Ascending aorta (tissue), 2 donors: Measurements from ENCODE around the gene BNC2. TPM values are rescaled to one million over a fixed set of nuclear protein-coding genes. Genes with fewer than 3 reads are reported as not detected.

ENCODE experiments used
- DNase-seq, 2 donors: peaks; one replicate each; pipeline ENCODE4 v3.0.0-alpha.2; 2019; ENCODE audit warnings: low spot score in 2 of 2
- H3K27ac ChIP-seq, 2 donors: fragments of 200-600 bp; sonication (generic); one replicate each; pipeline ENCODE4 v1.5.1; 2016 to 2017; ENCODE audit warnings: mild to moderate bottlenecking in 1 of 2
- H3K27me3 ChIP-seq: fragments of 200-600 bp; sonication (generic); one replicate; pipeline ENCODE4 v1.5.1; 2017
- H3K36me3 ChIP-seq, 2 donors: fragments of 200-600 bp; sonication (generic); one replicate each; pipeline ENCODE4 v1.5.1; 2016
- H3K4me1 ChIP-seq, 2 donors: fragments of 200-600 bp; sonication (generic); one replicate each; pipeline ENCODE4 v1.5.1; 2016 to 2017; ENCODE audit warnings: mild to moderate bottlenecking in 1 of 2
- H3K4me3 ChIP-seq, 2 donors: fragments of 200-600 bp; sonication (generic); one replicate each; pipeline ENCODE4 v1.5.1; 2016 to 2017; ENCODE audit warnings: mild to moderate bottlenecking in 1 of 2
- H3K9me3 ChIP-seq, 2 donors: fragments of 200-600 bp; sonication (generic); one replicate each; pipeline ENCODE4 v1.5.1; 2016
- intact Hi-C: fragments of 100-400 bp; cut with DNase I; formaldehyde crosslinking; loops from one replicate; pipeline ENCODE4 v1.15.1; 2023
- total RNA-seq: library from RNA; depleted of rRNA; stranded (reverse); fragments of >200 nt; gene quantifications from one replicate; pipeline ENCODE4 v1.1.0, GENCODE V29; 2016
- TF ChIP-seq, protein P1 (sequence below), 3 experiments: fragments of 200-600 bp in 2 of 3; fragments of 450-650 bp in 1 of 3; sonication (generic) in 2 of 3; IDR thresholded peaks; one replicate each; pipeline ENCODE4 v1.5.1; 2016 to 2019; ENCODE audit warnings: antibody characterized with exemption in 3 of 3, mild to moderate bottlenecking in 1 of 3, moderate library complexity in 1 of 3

Gene BNC2
- total RNA-seq, 1 donor from 2014 or later = 25.5 TPM

DNA sequence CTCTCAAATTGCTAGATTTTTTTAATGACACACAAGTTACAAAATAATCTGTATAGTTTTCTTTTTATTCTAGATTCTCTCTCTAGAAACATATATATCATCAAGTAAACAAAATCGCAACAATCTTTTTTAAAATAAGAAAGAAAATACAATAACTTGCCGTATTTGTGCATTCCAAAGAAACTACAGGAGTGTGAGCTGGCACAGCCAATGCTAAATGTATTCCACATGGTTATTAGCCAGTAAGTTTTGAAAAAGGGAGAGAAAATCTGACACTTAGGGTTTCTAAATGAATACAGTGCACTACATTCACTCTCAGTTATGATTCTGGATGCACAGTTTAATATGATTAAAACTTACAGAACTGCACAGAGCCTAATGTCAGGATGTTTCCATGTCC lies 117.9 kb downstream of the BNC2 start:
- H3K27me3 ChIP-seq = no peaks in the 10 kb centered on the region
- H3K4me1 ChIP-seq = no peaks in the 10 kb centered on the region
- intact Hi-C loops = no loop called here
- no peak for DNase-seq
- no peak overlapping the region for H3K27ac ChIP-seq
- H3K36me3 ChIP-seq = no peaks in the 10 kb centered on the region
- TF ChIP-seq, protein P1, sequence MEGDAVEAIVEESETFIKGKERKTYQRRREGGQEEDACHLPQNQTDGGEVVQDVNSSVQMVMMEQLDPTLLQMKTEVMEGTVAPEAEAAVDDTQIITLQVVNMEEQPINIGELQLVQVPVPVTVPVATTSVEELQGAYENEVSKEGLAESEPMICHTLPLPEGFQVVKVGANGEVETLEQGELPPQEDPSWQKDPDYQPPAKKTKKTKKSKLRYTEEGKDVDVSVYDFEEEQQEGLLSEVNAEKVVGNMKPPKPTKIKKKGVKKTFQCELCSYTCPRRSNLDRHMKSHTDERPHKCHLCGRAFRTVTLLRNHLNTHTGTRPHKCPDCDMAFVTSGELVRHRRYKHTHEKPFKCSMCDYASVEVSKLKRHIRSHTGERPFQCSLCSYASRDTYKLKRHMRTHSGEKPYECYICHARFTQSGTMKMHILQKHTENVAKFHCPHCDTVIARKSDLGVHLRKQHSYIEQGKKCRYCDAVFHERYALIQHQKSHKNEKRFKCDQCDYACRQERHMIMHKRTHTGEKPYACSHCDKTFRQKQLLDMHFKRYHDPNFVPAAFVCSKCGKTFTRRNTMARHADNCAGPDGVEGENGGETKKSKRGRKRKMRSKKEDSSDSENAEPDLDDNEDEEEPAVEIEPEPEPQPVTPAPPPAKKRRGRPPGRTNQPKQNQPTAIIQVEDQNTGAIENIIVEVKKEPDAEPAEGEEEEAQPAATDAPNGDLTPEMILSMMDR (IDR thresholded peaks at IDR 0.05) = no peak
- no peaks in the 10 kb centered on the region for H3K9me3 ChIP-seq
- no peak overlapping the region for H3K4me3 ChIP-seq

DNA sequence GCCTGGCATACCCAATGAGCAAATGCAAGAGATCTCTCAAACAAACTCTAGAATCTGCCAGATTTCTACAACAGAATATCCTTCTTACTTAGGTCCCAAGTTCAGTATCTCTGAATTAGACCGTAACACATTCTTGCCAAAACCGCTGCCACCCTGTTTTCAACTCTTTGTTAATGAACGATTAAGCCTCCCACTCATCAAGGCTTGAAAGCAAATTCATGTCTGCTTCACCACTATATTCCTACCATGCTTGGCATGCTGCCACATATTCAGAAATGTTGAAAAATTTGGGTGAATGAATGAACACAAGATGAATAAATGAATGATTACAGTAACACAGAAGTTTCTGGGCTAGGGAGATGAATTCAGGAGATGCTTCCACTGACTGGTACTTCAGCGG lies 119.9 kb downstream of the BNC2 start:
- TF ChIP-seq, protein P1 (IDR thresholded peaks at IDR 0.05) = no peak

DNA sequence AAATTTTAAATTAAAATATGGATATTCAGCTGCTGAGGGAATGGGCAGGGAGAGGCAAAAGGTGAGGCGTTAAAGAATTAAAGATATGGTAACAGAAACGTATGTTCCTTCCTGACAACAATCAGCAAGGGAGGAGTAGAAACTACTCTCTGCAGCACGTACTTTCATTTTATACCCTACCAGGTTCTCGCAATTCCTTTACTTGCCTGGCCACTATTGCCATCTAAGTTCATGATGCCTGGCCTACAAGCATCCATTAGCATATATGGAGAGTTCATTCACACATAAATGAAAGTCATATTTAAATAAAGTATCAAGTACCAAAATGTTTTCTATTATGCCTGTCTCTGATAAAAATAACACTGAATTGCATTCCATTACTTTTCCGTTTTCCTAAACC lies 125.1 kb downstream of the BNC2 start:
- intact Hi-C loops = no loop called here
- TF ChIP-seq, protein P1 (IDR thresholded peaks at IDR 0.05) = no peak
- H3K4me3 ChIP-seq = no peak overlapping the region
- DNase-seq = no peak
- H3K27me3 ChIP-seq = no peaks in the 10 kb centered on the region
- no peaks in the 10 kb centered on the region for H3K36me3 ChIP-seq
- no peak overlapping the region for H3K27ac ChIP-seq
- H3K9me3 ChIP-seq = no peaks in the 10 kb centered on the region
- no peaks in the 10 kb centered on the region for H3K4me1 ChIP-seq

More for the DNA sequence above, 119.9 kb downstream of the BNC2 start:
- intact Hi-C loops = no loop called here
- Histone ChIP-seq H3K4me1 (no peaks in the 10 kb centered on the region), H3K36me3 (no peaks in the 10 kb centered on the region), H3K27ac (no peak overlapping the region), H3K4me3 (no peak overlapping the region), H3K9me3 (no peaks in the 10 kb centered on the region), H3K27me3 (no peaks in the 10 kb centered on the region)
- no peak for DNase-seq

DNA sequence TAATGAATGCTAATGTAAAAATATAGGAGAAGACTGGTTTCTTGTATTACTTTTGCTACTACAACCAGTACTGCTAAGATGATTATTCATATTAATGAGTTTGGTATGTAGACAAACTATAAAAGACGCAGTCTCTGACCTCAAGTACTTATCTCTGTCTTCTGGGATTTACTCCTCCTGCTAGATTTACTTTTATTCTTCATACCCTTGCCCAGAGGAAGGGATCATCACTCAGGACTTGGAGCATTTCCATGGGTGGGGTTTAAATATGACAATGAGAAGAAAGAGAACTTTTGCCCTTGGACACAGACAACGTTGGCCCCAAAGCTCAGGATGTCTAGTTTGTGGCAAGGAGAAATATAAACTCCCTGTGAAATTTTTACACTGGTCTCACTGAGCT lies 126.1 kb downstream of the BNC2 start:
- no peak for DNase-seq
- Histone ChIP-seq H3K4me1 (no peaks in the 10 kb centered on the region), H3K4me3 (no peak overlapping the region), H3K9me3 (no peaks in the 10 kb centered on the region), H3K27me3 (no peaks in the 10 kb centered on the region), H3K36me3 (no peaks in the 10 kb centered on the region), H3K27ac (no peak overlapping the region)
- intact Hi-C loops = no loop called here
- TF ChIP-seq, protein P1 (IDR thresholded peaks at IDR 0.05) = no peak

DNA sequence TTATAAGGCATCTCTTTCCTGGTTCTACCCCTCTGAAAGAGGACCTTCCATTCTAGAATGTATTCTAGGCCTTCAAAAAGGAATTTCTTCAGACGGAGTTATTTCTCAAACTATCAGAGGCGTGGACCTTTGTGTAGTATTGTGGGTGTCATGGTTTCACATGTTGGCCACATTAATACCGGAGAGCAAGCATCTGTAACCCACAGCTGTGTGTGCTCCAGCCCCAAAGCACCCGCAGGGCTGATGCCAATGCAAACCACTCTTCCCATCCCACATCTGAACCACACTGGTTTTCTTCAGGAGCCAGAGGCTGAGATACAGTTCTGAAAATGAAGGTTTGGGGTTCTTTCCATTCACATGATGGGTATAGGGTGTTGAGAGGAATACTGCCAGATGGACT lies 127.1 kb downstream of the BNC2 start:
- Histone ChIP-seq H3K27ac (no peak overlapping the region), H3K36me3 (no peaks in the 10 kb centered on the region), H3K4me1 (no peaks in the 10 kb centered on the region), H3K27me3 (no peaks in the 10 kb centered on the region), H3K9me3 (no peaks in the 10 kb centered on the region), H3K4me3 (no peak overlapping the region)
- DNase-seq = no peak
- intact Hi-C loops = no loop called here
- TF ChIP-seq, protein P1 (IDR thresholded peaks at IDR 0.05) = no peak

DNA sequence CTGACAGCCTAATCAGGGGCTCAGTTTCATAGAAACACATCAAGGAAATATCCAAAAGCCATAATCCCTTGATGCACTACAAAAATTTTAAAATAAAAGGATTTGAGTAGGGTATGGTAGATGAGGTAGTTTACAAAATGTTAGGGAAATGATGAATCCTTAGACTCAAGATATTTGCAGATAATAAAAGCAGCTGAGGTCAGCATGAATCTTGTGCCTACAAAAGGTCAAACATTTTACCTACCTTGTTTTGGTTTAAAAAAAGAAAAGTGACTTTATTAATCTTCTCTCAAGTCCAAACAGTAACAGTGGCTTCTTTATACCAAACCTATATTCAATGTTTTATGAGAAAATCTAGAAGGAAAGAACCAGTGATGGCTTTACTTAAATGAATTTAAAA lies 135.5 kb downstream of the BNC2 start:
- DNase-seq = no peak
- TF ChIP-seq, protein P1 (IDR thresholded peaks at IDR 0.05) = no peak
- Histone ChIP-seq H3K4me1 (no peaks in the 10 kb centered on the region), H3K9me3 (no peaks in the 10 kb centered on the region), H3K36me3 (no peaks in the 10 kb centered on the region), H3K27me3 (no peaks in the 10 kb centered on the region), H3K4me3 (no peak overlapping the region), H3K27ac (no peak overlapping the region)
- intact Hi-C loops = no loop called here
